Measurements from ENCODE around the gene GAS2L1.
"Not testable (repeated sequence)": the region's sequence is repeated elsewhere in the genome, so short reads cannot be mapped to it uniquely, and the experiment has no call there.

The GAS2L1 gene

GRCh38 chr22:29348956-29349355, 42.5 kb downstream of the GAS2L1 start:
- TF ChIP-seq CTCF (IDR thresholded peaks at IDR 0.05; ENCODE audit: insufficient read depth, missing control alignments), result no peak
- FAIRE-seq (no peak), DNase-seq (ENCODE audit: insufficient read length, low spot score) (no peak)

DNA sequence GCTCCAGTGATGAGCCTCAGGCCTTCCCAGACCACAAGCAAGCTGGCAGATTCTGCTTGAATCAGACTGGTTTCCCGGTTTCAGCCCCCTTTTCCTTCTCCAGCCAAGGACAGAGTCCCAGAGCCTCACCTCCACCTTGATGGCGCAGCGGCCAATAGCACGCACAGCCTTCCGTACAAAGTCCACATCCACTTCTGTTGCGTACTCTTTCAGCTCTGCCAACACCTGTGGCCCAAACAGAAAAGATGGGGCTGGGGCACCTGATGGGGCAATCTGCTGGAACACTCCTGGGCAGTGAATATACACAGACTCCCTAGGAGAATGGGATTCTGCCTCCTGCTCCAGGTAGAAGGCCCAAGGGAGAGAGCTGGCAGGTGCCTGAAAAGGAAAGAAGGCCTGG, 44.6 kb downstream of the GAS2L1 start:
- no peak for TF ChIP-seq CTCF (IDR thresholded peaks at IDR 0.05; ENCODE audit: insufficient read depth, missing control alignments)
- FAIRE-seq (no peak), DNase-seq (ENCODE audit: insufficient read length, low spot score) (no peak)

GRCh38 chr22:29351891-29352290, 45.4 kb downstream of the GAS2L1 start:
- FAIRE-seq, result no peak
- TF ChIP-seq CTCF (IDR thresholded peaks at IDR 0.05; ENCODE audit: insufficient read depth, missing control alignments), result no peak
- DNase-seq (ENCODE audit: insufficient read length, low spot score), result no peak

DNA sequence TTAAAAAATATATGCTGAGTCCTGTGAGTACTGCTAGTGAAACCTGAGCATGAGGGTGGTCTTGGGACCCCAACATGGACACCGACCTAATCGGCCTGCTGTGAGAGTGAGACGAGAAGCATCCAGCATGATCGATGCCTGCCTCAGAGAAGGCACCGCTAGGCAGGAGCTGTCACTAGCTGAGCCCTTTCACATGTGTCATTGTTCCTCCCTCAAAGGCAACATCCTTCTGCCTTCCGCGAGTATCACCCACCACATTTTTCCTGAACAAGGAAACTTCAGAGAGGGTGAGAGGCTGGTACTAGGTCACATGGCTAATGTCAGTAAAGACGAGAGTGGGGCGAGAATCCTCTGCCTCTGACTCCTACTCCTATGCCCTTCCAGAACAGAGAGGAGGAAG, 46.3 kb downstream of the GAS2L1 start:
- no peak for TF ChIP-seq CTCF (IDR thresholded peaks at IDR 0.05; ENCODE audit: insufficient read depth, missing control alignments)
- FAIRE-seq (no peak), DNase-seq (ENCODE audit: insufficient read length, low spot score) (no peak)

- FAIRE-seq, result no peak
- no peak for DNase-seq (ENCODE audit: insufficient read length, low spot score)
- no peak for TF ChIP-seq CTCF (IDR thresholded peaks at IDR 0.05; ENCODE audit: insufficient read depth, missing control alignments)
These were observed 46.8 kb downstream of the GAS2L1 start for GRCh38 chr22:29353286-29353685.

DNA sequence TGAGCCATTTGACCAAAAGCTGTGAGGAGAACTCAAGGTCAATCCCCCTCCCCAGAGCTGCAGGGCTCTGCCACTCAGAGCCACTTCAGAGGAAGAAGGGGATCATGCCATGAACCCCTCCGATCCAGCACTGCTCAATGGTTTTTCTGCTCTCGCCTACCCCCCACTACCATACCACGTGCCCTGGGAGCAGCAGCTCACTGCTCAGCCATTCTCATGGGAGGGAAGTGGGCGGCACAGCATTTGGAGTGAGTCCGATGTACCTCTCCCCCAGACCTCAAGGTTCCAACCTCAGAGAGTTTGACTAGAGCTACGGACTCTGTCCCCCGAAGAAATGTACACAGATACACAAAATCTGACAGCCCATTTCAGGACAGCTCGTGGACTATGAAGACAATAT, 47.4 kb downstream of the GAS2L1 start:
- no peak for TF ChIP-seq CTCF (IDR thresholded peaks at IDR 0.05; ENCODE audit: insufficient read depth, missing control alignments)
- DNase-seq (ENCODE audit: insufficient read length, low spot score) (no peak), FAIRE-seq (no peak)

DNA sequence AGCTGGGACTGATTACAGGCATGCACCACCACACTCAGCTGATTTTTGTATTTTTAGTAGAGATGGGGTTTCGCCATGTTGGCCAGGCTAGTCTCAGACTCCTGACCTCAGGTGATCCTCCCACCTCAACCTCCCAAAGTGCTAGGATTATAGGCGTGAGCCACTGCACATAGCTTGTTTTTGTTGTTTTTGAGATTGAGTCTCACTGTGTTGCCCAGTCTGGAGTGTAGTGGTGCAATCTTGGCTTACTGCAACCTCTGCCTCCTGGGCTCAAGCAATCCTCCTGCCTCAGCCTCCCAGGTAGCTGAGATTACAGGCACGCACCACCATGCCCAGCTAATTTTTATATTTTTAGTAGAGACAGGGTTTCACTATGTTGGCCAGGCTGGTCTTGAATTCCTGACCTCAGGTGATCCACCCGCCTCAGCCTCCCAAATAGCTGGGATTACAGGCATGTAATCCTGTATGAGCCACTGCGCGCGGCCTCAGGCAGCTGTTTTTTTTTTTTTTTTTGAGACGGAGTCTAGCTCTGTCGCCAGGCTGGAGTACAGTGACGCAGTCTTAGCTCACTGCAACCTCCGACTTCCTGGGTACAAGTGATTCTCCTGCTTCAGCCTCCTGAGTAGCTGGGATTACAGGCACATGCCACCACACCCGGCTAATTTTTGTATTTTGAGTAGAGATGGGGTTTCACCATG, 50.9 kb downstream of the GAS2L1 start:
- not testable (repeated sequence) for FAIRE-seq; DNase-seq (ENCODE audit: insufficient read length, low spot score)

GRCh38 chr22:29359469-29359868, 53.0 kb downstream of the GAS2L1 start:
- peak; percentile 75 for TF ChIP-seq CTCF (IDR thresholded peaks at IDR 0.05; ENCODE audit: insufficient read depth, missing control alignments)
- FAIRE-seq, result no peak
- DNase-seq (ENCODE audit: insufficient read length, low spot score), result peak; percentile 50

Data from D721Med (cell line).